Mesenteric fat pad (tissue), 1 donor: Measurements from ENCODE around the gene RPS6KB2. TPM values are rescaled to one million over a fixed set of nuclear protein-coding genes. Genes with fewer than 3 reads are reported as not detected.
"Not testable (repeated sequence)": the region's sequence is repeated elsewhere in the genome, so short reads cannot be mapped to it uniquely, and the experiment has no call there.

ENCODE experiments used
- DNase-seq: peaks from one replicate; pipeline ENCODE4 v3.0.0-alpha.2; 2020; ENCODE audit warnings: low spot score
- total RNA-seq: library from RNA; stranded (reverse); fragmentation: NEBNext Ultra II Directional; extraction: Animal tissue kit (Norgen Biotek cat#: 25700); gene quantifications from one replicate; pipeline ENCODE4 v1.2.1, GENCODE V29; 2021
- donor health status: DM: yes; HTN: yes; CAD: no.

RPS6KB2 gene
- total RNA-seq, 1 donor from 2014 or later = 32.4 TPM

DNA sequence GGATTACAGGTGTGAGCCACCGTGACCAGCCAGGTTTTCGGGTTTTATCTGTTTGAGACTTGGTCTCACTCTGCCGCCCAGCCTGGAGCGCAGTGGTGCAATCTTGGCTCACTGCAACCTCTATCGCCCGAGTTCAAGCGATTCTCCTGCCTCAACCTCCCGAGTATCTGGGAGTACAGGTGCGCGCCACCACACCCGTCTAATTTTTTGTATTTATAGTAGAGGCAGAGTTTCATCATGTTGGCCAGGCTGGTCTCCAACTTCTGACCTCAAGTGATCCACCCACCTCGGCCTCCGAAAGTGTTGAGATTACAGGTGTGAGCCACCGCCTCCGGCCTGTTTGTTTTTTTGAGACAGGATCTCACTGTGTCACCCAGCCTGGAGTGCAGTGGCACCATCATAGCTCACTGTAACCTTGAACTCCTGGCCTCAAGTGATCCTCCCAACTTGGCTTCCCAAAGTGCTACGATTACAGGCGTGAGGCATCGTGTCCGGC, 882 bp upstream of the RPS6KB2 start:
- not testable (repeated sequence) for DNase-seq

DNA sequence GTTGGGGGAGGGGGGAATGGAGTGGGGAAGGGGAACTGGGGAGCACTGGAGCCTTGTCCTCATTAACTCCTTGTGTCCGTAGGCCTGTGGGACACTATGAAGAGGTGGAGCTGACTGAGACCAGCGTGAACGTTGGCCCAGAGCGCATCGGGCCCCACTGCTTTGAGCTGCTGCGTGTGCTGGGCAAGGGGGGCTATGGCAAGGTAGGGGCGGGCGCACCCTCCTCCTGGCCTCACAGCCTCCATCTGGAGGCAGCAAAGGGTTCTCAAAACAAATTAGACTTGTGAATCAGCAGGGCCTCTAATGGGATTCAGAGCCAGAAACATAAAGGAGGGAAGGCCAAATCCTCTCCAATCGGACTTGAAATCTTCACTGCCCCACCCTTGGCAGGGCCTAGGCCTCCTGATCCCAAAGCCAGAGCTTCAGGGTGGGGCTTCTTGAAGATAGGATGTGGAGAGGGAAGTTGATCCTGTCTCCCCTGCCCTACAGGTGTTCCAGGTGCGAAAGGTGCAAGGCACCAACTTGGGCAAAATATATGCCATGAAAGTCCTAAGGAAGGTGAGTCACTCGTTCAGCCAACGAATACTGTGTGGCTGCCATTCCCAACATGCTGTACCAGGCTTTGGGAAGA, 859 bp downstream of the RPS6KB2 start:
- no peak for DNase-seq

DNA sequence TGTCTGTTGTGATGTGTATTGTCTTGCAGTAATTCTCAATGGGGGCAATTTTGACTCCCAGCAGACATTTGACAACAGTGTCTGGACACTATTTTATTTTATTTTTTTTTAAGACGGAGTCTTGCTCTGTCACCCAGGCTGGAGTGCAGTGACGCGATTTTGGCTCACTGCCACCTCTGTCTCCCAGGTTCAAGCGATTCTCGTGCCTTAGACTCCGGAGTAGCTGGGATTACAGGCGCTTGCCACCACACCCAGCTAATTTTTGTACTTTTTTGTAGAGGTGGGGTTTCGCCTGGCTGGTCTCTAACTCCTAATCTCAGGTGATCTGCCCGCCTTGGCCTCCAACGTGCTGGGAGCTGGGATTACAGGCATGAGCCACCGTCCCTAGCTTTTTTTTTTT, 1.4 kb downstream of the RPS6KB2 start:
- DNase-seq = no peak

DNA sequence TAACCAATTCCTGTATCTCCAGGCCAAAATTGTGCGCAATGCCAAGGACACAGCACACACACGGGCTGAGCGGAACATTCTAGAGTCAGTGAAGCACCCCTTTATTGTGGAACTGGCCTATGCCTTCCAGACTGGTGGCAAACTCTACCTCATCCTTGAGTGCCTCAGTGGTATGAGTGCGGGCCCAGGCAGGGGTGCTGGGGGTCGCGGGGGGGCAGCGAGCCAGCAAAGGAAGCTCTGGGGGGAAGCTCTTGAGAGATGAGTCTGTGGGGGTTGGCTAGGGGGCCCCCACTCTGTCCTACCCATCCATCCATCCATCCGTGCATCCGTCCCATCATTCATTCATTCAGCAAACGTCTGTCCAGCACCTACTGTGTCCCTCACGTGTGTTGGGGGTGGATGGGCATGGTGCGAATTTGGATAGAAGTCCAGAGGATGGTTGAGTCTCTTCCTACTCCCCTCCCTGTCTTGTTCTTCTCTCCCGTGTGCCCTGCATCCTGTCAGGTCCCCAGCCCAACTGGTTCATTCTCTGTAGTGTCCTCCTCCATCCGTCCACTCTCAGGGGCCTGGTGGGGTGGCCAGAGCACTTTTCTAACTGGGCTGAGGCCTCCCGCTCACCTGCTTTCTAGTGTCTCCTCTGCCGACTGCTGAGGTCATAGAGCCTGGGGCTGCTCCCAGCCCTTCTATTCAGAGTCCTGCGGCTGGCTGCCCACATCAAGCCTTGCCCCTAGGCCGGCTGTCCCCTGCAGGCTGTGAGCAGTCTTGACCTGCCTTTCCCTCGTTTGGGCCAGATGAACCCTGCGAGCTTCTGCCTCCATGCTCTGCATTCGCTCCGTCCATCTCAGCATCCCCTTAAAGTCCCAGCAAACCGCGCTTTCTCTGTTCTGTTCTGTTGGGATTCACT, 3.3 kb downstream of the RPS6KB2 start:
- DNase-seq = no peak

DNA sequence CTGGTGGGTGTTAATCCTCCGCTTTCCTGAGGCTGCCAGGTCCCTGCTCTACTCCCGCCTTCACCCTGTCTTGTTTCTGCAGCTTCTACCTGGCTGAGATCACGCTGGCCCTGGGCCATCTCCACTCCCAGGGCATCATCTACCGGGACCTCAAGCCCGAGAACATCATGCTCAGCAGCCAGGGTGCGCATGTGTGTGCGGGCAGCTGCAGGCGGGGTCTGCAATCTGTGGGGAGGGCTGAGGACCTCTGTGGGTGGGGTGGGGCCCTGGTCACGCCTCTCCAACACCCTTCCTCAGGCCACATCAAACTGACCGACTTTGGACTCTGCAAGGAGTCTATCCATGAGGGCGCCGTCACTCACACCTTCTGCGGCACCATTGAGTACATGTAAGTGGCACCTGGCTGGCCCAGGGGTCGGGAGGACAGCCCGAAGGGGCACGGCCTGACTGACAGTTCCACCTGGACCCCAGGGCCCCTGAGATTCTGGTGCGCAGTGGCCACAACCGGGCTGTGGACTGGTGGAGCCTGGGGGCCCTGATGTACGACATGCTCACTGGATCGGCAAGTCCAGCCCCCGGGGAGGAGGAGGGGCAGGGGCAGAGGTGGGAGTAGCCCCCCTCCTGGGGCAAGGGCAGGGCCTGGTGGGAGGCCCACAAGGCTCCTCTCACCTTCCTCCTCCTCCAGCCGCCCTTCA, 4.5 kb downstream of the RPS6KB2 start:
- DNase-seq = no peak

DNA sequence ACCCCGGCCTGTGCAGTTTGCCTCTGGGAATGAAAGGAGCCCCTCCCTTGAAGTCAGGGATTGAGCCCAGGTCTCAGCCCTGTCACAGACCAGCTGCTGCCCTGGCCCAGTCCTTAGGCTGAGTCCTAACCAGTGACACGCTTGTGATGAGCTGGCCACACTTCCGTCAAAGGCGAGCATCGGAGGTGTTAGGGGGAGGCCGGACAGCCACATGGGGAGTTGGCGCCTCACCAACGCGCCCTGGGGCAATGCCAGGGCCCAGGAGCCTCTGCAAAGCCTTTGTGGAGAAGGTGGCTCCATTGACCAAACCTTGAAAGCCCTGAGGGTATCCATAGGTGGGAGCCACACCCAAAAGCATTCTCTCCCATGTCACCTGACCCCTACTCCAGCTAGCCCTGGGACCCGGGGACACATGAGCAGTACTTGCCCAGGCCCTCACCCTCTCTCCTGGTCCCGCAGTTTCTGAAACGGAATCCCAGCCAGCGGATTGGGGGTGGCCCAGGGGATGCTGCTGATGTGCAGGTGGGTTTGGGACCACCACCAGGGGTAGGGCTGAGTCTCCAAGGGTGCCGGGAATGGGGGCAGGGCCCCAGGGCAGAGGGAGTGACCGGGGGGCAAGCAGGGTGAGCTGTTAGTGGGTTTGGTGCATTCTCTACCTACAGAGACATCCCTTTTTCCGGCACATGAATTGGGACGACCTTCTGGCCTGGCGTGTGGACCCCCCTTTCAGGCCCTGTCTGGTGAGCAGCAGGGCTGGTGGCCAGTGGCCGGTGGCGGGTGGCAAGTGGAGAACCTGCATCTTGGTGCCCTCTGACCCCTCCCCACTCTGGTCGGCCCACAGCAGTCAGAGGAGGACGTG, 5.5 kb downstream of the RPS6KB2 start:
- DNase-seq = no peak

DNA sequence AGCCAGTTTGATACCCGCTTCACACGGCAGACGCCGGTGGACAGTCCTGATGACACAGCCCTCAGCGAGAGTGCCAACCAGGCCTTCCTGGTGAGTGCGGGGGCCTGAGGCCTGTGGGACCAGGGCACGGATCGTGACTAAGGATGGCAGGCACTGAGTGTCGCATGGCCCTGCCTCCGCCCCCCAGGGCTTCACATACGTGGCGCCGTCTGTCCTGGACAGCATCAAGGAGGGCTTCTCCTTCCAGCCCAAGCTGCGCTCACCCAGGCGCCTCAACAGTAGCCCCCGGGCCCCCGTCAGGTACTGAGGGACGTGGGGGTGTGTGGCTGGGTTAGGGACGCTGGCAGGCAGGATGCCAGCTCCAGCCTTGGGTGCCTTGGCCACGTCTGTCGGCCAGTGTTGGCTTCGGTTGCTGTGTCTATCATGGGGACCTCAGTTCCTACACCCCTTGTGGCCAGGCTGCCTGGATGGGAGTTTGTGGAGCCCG, 6.1 kb downstream of the RPS6KB2 start:
- no peak for DNase-seq

DNA sequence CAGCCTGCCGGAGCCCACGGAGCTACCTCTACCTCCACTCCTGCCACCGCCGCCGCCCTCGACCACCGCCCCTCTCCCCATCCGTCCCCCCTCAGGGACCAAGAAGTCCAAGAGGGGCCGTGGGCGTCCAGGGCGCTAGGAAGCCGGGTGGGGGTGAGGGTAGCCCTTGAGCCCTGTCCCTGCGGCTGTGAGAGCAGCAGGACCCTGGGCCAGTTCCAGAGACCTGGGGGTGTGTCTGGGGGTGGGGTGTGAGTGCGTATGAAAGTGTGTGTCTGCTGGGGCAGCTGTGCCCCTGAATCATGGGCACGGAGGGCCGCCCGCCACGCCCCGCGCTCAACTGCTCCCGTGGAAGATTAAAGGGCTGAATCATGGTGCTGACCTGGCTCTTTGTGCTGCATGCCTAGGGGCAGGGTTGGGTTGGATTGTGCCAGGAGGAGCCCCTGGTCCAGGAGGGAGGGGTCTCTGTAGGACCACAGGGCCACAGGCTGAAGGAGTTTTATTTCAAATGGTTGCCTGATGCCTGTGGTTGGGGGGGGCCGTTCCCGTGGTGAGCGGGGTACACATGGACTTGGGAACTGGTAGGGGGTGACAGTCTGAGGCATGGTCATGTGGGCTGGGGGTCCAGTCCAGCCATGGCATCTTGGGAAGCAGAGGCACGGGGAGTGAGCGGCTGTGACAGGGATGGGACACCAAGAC, 6.9 kb downstream of the RPS6KB2 start:
- no peak for DNase-seq

DNA sequence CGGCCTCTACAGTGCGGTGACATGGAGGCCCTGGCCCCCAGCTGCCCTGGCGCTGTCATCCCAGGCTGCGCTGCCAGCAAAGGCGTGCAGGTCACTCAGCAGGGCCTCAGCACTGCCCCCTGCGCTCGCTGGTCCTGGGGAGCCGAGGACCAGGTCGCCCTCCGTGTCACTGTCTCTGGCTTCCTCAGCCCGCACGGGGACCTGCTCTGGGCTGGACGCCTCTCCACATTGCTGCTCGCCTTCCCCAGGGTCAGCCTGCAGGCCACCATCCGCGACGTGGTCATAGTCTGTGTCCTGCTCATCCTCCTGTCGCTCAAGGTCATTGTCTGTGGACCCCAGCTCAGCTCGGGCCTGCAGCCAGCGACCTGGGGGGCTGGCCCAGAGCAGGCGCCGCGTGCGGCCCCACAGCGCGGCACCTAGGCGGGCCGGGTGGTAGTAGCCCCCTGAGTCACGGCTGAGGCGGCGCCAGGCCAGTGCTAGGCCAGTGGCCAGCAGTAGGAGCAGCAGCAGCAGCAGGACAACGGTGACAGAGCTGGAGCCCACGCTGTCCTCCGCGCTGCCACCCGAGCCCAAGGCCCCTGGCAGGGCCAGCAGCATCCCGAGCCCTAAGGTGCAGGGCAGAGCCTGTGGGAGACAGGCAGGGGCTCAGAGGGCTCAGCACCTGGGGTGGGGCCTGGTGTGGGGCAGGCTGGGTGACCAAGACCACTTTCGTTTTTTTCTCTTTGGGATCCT, 7.6 kb downstream of the RPS6KB2 start:
- no peak for DNase-seq

DNA sequence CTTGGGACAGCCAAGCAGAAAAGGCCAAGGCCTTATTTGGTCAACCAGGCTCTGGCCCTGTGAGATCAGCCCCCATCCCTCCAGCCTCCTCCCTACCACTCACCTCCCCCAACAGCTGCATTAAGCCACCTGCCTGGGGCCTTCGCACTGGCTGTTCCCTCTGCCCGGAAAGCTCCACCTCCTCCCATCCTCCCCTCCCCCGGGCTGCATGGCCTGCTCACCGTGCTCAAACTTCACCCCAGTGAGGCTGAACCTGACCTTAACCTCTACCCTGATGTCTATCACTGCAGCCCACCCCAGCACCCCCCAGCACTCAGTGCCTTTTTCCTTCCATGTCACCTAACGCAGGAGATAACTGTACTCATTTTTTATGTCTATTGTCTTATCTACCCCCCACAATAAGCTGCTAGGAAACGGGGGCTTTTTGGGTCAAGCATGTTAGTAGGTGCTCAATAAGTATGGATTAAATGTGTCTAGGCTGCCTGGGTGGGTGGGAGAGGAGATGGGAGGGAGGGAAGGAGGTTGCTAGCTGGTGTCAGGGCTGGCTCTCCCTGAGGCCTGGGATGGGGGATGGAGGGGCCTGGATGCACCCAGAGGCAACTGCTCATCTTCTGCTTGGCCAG, 8.3 kb downstream of the RPS6KB2 start:
- DNase-seq = no peak

DNA sequence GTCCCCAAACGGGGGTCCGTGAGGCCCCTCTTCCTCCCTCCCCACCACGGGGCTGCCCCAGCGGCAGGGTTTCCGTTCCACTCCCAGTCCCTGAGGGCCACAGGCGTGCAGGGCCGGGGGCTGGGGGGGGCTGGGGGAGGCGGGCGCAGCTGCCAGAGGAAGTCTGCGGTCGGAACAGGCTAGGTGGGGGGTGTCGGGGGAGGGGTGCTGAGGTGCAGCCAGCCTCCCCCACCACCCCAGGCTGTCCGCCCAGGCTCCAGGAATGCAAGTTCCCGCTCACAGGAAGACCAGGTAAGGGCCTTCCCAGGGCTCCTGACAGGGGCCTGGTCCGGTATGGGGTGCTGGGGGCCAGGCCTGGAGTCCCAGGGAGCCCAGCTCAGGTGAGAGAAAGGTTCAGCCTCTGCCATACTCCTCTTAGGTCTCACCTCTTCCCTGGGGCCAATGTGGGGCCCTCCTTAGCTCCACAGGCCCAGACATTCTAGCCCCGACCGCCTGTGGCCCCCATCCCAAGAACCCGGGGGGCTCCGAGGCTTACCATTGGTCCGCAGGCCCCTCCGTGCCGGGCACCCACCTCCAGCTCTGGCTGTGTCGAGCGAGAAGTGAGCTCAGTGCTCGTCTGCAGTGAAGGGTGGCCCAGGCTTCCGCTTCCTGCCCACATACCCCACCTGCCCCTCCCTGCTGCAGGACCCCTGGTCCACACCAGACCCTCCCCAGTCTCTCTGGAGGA, 9.0 kb downstream of the RPS6KB2 start, which contains the start of gene PTPRCAP:
PTPRCAP (minus strand) TSS at position 601 of the 727 bp plus-strand sequence; CDS start at position 538, 63 bp downstream.
- DNase-seq = no peak

DNA sequence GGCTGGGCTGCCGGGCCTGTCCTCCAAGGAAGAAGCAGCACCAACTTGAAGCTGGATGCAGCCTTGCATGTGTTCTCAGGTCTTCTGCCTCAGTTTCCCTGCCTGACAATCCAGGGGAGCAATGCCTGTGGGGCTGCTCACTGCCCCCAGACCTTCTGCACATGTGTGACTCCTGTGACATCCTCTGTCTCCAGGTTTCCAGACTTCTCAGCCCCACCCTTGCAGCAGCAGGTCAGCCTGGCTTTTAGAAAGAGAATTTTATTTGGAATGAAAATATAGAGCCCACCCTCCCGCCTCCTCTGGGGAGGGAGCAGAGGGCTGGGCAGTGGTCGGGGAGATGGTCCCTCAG, 9.5 kb downstream of the RPS6KB2 start:
- DNase-seq = no peak

DNA sequence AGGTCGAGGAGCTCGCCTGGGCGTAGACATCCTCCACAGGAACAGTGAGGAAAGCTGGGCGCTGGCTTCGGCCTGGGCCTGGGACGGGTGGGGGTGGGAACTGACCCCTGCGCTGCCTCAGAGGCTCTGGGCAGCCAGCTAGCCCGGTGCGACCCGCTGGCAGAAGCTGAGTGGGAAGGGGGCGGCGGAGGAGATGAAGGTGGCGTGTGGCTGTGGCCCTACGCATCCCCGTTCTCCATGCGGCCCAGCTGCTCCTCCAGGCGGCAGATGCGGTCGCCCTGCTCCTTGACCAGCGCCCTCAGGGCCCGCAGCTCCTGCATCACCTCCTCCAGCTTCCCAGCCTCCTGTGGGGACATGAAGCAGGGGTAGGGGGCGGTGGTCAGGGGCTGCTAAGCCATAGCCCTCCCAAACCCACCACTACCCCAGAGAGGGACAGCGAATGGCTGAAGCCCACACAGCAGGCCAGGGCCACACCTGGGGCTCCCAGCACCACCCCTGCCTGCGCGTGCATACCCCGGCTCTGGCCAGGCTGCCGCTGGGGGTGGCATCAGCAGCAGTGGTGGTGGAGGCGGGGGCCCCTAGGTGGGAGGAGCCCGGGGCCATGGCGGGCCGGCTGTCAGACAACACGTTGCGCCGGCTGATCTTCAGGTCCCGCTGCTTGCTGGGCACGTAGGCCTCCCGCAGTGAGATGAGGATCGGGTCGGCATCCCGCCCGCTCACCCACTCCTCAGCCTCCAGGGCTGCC, 10.0 kb downstream of the RPS6KB2 start:
- DNase-seq = no peak

DNA sequence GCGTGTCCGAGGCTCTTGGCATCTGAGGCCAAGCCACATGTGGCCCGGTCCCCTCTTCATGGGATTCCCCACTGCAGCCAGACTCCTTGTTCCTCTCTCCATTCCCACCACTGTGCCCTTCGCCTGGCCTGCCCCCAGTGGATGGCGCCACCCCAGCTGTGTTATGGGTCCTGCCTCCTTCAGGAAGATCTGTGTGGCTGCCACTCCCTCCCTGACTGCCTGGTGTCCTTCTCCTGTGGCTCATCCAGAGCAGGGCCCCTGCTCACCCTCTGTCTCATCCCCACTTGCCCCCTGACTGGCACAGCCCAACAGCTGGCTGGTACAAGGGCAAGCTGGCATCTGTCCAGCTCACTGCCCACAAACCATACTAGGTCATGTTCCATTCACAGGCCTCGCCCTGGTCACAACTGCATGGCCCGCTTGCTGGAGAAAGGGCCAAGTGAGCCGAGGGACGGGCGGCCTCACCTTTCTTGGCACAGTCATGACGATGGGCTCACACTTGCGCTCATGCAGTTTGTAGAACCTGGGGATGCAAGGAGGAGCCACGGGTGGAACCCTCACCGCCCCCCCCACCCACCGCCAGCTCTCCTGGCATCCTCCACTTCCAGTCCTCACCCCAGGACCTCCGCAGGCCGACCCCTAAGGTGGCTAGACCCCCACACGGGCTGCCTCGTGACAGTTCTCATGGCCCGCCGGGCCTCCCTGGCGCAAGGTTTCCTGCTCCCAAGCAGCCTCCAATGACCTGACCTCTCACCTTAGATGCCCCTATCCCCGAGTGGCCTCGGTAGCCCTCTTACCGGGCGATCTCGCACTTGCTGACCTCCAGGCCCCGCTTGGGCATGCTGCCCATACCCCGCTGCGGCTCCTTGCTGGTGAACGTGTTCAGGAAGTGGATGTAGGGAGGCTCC, 11.3 kb downstream of the RPS6KB2 start:
- no peak for DNase-seq

DNA sequence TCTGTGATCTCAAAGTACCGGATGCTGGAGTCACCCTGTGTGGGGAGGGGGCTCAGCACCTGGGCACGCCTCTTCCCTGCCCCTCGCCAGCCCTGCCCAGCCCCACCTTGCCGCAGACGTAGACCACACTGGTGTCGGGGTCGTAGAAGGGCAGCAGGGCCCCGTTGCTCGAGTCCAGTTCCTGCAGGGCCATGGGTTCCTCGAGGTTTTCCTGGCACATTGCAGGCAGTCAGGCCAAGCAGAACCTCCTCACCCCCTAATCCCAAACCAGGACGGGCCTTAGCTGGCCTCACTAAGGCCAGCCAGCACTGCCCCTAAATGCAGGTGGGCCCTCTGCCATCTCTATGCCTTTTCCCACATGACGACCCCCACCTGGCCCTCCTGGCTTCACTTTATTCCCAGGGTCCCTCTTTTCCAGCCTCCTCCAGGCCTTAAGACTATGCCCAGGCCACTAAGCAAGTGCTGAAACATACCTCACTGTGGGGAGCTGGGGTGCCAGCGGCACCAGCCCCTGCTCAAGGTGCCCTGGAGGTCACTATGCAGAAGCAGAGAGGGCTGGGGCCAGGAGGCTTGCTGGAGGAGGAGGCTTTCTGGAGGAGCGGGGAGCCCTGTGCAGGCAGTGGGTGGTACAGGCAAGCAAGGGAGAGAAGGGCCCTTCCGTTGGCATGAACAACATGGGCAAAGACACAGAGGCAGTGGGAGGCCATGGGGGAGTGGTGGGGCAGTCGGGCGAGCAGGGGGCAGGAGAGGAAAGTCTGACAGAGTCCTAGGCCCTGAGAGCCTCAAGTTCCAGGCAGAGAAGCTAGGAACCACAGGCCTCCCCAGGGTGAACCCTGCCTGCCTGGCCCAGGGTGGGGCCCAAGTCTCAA, 12.2 kb downstream of the RPS6KB2 start:
- DNase-seq = no peak
